GM12891 (cell line): ENCODE results near the gene PSMG3.

Experiments used
- POLR2A ChIP-seq: IDR thresholded peaks from 2 replicates; pipeline ENCODE4 v1.6.1; 2011; ENCODE audit warnings: low read depth, low read length, control low read depth
- POLR2AphosphoS5 ChIP-seq: IDR thresholded peaks from 2 replicates; pipeline ENCODE4 v1.6.1; 2011; ENCODE audit warnings: low read depth, low read length, control low read depth

DNA sequence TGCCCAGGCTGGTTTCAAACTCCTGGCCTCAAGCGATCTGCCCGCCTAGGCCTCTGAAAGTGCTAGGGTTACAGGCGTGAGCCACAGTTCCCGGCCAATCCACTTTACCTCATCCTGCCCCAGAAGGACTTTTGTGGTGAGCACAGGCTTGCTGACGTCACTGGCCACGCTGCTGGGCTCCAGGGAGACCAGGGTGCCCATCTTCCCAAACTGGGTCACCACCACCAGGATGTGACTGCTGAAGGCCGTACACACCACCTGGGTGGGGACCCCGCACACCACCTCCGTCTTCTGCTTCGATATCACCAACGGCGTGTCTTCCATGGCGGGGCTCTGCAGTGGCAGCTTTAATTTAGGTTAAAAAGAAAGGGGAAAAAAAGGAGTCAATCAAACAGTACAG, 816 bp downstream of the PSMG3 start:
- TF ChIP-seq POLR2A: no peak
- no peak for TF ChIP-seq POLR2AphosphoS5
